Right renal pelvis (tissue), 4 donors: Measurements from ENCODE around the gene FRMD3. TPM values are rescaled to one million over a fixed set of nuclear protein-coding genes. Genes with fewer than 3 reads are reported as not detected.

Source experiments
- DNase-seq, 4 donors: peaks; one replicate each; pipeline ENCODE4 v3.0.0-alpha.2; 2013; ENCODE audit warnings: low read depth in 4 of 4, low spot score in 3 of 4, missing footprints in 1 of 4
- polyA plus RNA-seq, 4 donors: library from polyadenylated mRNA; unstranded; fragments of 120-200 nt; gene quantifications; one replicate each; pipeline ENCODE4 v1.2.1, GENCODE V29; 2013; ENCODE audit not compliant: insufficient read length in 4 of 4

FRMD3 gene
- polyA plus RNA-seq, 4 donors = 21.4 to 28.9 (median 25.2) TPM

DNA sequence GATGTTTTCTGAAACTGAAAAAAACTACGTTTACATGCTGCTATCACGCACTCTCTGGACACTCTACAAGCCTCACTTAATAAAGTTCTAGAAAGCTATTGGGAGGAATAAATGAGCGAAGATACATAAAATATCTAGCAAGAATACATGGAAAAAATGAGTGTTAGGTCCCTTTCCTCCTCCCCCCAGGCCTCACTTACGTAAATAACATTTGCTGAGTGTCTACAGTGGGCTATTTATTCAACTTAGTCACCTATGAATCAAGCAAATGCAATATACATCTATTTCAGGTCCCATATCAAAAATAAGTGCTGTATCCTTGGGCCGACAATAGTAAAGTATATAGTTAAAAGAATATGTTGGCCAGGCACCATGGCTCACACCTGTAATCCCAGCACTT lies 62.5 kb downstream of the FRMD3 start:
- no peak for DNase-seq

DNA sequence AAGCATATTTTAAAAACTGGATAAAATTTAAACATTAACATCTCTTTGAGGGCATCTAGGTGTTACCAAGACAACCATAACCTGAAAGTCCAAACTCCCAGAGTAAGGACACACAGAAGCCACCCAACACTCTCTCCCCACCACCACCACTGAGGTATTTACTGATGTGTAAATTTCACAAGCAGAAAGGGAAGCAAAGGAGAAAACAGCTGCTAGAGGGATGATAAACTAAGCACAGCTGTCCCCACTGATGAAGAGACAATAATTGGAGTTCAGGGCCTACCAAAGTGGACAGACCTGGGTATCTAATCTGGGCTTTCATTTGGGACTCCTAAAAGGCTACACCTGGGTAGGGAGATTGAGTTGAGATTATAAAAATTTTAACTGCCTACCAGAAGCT lies 63.6 kb downstream of the FRMD3 start:
- no peak for DNase-seq

DNA sequence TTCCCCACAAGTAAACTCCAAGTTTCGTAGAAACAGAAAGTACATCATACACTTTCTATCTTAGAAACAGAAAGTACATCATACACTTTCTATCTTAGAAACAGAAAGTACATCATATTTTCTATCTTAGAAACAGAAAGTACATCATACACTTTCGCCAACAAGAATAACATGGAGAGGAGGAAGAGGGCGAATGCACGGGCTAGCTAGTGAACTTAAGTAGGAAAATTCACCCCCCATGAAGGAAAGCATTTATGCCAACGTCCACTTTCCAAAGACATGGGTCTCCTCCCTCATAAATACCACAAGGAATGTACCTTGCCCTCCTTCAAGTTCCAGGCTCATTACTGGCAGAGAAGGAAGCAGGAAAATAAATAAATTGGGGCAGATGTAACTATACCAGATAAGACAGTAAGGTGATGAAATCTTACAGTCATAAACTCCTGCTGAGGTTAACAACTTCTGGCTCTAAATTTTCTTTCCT lies 64.7 kb downstream of the FRMD3 start:
- no peak for DNase-seq

DNA sequence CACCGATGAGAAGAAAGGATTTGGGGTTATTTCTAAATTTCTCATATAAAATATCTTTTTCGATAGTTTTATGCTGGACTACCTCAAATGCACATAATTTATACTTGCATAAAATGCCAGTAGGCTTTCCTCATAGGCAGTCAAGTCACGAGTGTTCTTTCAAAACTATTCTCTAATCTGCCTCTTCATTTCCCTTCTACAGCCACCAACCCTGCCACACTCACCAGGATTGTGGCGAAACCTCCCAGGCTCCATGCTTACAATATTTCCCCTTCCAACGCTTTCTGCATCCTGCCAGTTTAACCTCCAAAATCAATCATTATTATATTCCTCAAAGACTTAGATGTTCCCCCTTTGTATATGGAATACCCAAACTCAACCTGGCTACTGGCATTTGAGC lies 65.4 kb downstream of the FRMD3 start:
- DNase-seq = no peak

DNA sequence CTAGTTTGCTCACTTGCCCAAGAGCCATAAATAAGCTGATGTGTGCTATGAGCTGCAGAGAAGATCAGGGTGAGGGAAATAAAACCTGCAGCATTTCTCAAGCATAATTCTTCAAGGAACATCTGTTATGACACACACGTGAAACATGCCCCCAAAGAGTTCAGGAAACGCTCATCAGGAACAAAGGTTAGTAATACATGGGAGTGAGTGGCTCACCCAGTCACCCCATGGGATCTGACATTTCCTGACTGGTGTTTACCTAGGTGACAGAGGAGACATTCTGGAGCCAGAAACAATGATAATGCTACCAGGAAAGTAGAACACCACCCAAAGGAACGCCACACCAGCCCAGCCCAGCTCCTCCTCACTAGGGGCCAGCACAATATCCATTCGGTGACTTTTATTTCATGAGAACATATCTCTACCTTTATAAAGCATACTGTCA lies 66.0 kb downstream of the FRMD3 start:
- no peak for DNase-seq

DNA sequence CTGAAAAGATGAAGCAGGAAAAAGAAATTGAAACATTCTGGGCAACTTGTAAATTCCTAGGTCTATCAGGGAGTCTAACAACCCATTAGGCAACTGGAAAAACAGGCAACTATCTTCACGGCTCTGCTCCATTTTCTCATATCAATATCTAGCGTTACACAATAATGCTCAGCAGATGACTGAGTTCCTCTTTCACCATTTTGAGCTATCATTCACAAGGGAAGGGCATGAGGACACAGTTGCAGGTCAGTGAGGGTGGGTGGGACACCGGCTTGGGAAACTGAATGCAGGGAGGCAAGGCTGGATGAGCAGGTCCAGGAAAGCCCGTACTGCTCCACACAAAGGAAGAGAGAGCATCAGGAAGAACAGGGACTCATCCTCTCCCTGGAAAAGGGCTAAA lies 67.0 kb downstream of the FRMD3 start:
- DNase-seq = no peak

DNA sequence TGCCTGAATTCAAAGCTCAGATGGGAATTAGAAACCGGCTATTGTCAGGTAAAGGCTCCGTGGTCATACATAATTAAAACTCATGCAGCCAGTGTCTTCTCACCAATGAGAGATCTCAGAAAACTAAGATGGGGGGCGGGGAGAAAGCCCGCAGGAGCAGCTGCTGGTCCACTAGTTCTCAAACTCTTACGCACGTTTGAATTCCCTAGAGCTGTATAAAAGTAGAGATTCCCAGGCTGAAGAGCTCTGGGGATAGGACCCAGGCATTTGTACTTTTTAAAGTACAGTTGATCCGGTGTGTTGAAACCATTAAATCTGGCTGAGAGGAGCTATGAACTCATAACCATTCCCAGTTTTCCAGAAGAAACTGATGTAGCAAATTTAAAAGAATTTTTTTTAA lies 68.5 kb downstream of the FRMD3 start:
- no peak for DNase-seq

DNA sequence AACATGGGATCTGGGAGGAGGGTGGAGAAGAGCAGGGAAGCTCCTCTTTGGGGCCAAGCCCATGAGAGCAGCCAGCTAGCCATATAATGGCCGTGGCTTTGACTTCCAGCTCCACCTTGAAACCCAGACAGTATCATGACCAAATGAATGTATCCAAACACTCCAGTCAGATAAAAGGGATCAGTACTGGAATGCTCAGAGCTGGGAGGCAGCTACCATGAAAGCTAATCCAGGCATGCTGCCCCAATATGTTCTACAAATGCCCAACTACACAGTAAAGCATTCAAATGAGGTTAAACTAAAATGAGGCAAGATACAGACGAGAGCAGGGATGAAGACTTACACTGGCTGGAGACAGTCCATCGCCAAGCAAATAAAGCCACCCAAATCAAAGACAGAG lies 69.4 kb downstream of the FRMD3 start:
- no peak for DNase-seq

DNA sequence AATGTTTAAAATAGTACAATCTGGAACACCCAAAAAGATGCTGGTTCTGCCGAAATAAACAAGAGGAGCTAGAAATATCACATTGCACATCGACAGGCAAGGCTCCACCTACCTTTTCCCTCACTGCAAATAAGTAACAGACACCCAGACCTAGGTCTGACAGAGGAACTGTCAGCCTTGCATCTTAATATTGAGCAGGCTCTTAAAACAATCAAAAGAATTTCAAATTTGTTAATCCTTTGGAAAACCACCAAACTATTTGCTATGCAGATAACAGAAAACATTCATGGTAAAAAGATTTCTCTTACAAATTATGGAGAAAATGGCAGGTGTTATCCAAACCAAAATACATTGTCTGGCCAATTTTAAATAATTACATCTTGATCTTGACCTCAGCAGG lies 71.3 kb downstream of the FRMD3 start:
- DNase-seq = no peak

DNA sequence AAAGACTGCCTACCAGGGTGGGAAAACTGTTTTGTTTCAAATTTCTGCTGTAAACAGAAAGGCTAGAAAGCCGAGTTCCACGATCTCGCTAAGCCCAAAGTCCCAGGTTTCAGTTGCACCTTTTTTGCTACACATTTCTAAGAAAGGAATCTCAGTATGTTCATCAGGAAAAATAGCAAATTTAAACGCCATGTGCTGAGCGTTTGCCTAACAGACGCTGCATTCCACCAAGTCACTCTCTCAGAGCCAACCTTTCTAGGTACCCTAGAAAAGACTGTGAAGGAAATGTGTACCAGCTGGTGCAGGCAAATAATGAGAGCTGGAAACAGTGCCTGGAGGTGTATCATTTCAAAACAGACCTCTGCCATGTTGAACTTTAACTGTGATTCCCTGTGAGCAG lies 71.8 kb downstream of the FRMD3 start:
- DNase-seq = no peak

DNA sequence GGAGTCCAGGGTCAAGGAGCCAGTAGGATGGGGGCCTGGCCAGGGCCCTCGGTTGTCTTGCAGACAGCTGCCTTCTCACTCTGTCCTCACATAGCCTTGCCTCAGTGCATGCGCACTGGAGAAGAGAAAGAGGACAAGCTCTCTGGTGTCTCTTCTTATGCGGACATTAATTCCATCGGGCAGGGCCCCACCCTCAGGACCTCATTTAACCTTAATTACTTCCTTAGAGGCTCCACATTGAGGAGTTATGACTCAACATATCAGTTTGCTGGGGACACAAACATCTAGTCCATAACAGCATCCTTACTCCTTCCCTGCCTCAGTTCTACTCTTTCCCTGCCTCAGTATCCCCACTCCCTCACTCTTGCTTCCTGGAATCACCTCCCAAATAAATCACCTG lies 78.4 kb downstream of the FRMD3 start:
- no peak for DNase-seq

DNA sequence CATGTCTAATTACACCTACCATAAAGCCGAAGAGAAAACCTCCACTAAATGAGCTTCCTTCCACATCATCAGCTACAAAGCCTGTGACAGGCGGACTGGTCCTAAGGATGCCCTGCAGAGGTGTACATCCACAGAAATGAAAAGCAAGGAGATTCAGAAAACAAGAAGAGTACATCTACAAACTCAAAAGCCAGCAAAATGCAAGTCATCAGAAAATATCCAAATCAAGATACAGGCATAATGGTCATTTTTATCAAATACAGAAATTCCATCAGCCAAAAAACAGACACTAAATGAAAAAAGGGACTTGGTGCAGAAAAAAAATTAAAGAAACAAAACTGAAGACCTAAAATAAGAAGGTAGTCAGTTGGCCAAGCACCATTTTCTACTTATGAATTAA lies 79.7 kb downstream of the FRMD3 start:
- no peak for DNase-seq

DNA sequence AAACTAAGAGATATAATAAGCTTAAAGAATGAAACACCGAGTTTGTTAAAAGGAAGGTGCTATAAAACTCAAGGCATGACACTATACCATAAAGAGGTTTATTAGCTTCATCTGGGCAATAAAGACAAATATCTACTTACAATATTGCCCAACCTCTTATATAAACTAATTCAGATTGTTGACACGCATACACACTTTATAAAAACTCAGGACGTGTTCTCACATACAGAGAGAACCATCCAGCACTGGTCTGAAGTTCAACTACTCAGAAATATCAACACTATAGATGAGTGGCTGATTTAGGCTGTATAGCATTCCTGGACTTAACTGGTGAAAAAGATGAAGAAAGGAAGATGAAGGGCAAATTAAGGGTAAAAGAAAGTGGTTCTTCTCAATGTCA lies 81.2 kb downstream of the FRMD3 start:
- no peak for DNase-seq

DNA sequence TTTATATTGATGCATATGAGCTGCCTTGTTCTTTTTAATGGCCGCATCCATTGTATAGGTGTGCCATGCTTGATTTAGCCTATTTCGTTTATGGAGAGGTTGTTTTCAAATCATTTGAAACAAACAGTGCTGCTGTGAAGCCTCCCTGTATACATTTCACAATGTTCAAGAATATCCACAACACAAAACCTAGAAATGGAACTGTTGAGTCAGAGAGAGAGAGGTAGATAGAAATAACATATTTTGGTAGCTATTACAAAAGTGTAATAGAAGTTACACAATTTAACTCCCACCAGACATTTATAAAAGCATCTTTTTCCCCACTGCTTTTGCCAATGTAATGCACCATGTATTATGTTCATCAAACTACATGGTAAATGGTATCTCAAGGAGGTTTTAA lies 82.0 kb downstream of the FRMD3 start:
- DNase-seq = no peak

DNA sequence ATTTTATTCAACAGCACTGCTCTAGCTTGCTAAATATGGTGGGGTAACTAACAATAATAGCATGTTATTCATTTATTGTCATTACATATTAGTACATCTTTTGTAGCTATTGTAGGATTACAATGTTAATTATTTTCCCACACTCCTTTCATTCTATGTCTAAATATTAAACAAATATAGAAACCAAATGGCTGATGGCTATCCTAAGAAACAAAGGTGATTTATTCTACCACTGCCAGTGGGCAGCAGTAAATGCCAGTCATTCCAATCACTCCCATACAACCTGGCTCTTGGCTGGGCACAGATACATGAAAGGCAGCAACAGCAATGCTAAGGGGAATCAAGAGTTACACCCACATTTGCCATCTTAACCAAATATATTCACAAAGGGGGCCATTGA lies 84.1 kb downstream of the FRMD3 start:
- DNase-seq = no peak

DNA sequence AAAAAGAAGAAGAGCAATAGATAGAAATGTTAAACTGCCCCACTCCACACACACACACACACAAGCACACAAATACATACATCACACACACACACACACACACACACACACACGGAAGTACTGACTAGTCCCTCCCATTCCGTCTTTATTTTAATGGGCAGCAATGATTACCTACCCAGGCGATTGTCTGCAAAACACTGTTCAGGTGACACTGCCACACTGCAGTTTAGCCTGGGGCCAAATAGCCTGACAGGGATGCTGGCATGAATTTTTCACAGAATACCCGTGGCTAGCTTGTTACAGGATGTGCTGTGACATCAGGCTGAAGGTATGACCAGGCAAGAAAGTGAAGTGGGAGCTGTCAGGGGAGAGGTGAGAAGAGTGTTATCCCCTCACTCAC lies 86.9 kb downstream of the FRMD3 start:
- DNase-seq = no peak

DNA sequence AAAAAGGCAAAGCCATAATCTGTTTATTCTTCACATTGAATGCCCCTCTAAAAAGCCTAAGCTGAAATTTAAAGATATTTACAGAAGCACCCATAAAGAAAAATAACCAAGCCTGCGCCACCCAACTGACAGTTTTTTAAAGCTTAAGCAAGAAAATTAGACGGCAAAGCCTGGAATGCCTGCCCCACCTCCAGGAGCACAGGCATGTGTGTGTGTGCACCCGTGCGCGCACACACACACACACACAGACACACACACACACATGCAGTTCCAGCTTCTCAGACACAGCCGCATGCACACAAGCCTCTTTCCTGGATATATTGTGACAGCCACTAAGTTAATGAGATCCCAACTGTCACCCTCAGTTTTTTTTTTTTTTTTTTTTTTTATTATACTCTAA lies 88.2 kb downstream of the FRMD3 start:
- peak in 1 of 4 donors; percentile 23 for DNase-seq

DNA sequence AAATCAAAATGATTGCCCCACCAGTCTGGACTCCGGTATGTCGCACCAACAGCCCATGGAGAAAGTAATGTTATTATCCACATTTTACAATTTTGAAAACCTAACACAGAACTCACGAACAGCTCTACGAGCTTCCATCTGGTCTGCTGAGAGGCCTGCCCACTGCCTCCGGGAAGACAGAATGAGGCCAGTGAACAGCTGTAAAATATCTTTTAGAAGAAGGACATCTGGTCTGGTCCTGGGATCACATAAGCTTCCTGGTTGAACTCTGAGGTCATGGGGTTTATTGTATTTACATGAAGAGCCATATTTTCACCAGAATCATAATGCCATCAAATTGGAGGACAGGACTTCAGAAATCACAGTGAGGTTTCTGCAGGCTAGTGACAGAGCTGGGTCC lies 89.0 kb downstream of the FRMD3 start:
- peak in 2 of 4 donors; percentile 15 to 33 for DNase-seq

DNA sequence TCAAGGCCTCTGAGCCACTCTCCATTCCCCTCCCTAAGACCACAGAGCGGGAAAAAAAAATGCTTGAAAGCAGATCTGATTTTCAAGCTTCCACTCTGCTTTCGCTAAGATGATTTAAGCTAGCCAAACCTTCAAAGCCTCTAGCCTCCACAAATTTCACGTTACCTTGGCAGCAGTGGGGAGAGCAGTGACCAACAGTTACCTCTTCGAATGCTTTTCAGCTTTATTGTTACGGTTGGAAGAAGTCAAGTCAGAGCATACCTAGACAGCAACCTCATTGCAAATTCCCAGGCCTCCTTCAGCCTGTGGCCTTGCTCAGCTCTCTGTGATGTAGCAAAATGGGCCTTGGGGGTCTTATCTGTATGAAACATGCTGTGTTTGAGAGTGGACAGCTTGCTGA lies 89.6 kb downstream of the FRMD3 start:
- no peak for DNase-seq

DNA sequence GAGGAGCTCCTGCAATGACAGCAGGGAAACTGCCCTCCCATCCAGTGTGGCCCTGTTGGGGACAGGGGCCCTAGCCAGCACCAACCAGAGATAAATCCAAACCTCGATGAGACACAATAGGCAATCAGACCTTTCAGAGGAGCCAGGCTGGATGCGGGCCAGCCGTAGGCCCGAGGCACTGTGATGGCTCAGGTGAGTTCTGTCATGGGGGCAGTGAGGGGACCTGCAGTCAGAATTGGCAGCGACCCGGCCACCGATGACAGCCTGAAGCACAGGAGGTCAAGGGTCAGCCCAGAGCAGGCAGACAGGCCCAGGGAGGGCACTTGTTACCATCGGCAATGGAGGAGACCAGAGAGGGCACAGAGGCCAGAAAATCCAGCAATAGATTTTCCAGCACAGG lies 90.8 kb downstream of the FRMD3 start:
- no peak for DNase-seq

DNA sequence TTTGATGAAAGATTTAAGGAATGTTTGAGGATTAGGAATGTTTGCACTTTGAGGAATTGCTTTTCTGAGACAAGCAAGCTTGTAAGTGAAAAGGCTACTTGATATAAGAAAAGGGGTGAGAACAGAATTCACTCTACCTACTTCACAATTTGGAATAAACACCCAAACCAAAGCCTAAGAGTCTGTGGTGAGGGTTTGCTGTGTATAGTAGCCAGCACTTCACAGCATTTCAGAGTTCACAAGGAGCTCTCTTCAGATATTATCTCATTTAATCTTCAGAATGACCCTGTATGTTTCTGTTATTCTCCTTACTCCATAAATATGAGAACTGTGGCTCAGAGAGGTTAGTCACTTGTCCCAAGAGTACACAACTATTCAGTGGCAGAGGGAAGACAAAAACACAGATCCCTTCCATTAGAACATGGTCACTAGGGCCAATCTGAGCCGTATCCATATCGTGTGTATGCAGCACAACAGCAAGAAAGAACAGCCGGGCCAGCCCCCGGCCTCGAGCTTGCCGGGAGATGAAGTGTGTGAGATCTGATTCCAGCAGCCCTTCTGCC lies 92.4 kb downstream of the FRMD3 start:
- DNase-seq = no peak

DNA sequence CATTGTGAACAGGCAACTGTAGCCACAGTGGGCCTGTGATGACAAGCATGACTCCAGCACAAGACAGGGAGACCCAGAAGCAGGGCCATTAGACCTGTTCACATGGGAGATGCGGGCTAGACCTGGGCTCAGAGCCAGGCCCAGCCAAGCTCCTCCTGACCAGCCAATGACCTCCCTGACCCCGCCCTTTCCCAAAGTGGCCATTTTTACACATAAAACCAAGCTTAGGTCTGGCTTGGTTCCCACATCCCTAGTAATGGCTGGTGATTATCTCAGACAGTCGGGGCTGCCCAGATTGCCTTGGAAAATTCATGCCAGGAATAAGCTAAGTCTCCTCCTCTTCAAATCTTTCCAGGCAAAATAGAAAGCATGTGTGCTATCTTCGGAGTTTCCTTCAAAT lies 94.1 kb downstream of the FRMD3 start:
- DNase-seq = no peak

DNA sequence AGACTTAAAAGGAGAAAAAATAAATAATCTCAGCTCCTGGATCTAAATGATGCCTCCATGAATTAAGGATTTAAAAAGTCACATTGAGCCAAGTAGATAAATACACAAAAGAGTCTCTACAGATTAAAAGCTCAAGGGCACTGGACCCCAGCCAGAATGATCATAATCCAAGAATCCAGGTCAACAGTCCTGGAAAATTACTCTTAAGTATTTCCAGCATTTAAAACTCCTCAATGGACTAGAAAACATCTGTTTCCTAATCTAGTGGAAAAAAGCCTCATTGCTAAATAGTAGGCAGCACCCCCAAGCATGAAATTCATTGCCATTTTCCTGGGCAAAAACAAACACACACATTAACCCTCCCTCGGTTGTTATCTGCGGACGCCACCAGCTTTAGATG lies 96.8 kb downstream of the FRMD3 start:
- DNase-seq = no peak
